PC-9 (cell line): ENCODE results near the gene THY1. TPM values are rescaled to one million over a fixed set of nuclear protein-coding genes. Genes with fewer than 3 reads are reported as not detected.

Experiments used
- BruUV-seq: library from RNA; stranded (reverse); fragments of 400-500 nt; replicated peaks from 2 replicates; lab custom pipeline; 2021; lab: Mats Ljungman, UMichigan
- CTCF ChIA-PET: fragments of 300-600 bp; sonication (Branson Sonifier 250); formaldehyde crosslinking; loops from one replicate; lab custom pipeline; 2022; ENCODE audit warnings: antibody characterized with exemption; lab: Charles Lee
- POLR2A ChIA-PET: fragments of 300-600 bp; sonication (Branson Sonifier 250); formaldehyde crosslinking; loops from one replicate; lab custom pipeline; 2022; ENCODE audit warnings: antibody characterized with exemption; ENCODE audit not compliant: unreplicated experiment; lab: Charles Lee
- DNase-seq, 2 experiments: peaks; one replicate each; pipeline versions ENCODE4 v3.0.0 to v3.0.0-alpha.2; 2015 to 2022; ENCODE audit warnings: mixed read lengths in 1 of 2
- H2AFZ ChIP-seq: fragments of 200-600 bp; sonication (generic); 2 replicates; pipeline ENCODE4 v1.8.1; 2017; ENCODE audit warnings: antibody characterized with exemption
- H3F3A ChIP-seq: fragments of 200-600 bp; sonication (generic); 2 replicates; pipeline ENCODE4 v1.8.1; 2017; ENCODE audit warnings: antibody characterized with exemption, mild to moderate bottlenecking, low read depth; ENCODE audit not compliant: insufficient read depth
- H3K27ac ChIP-seq: fragments of 200-600 bp; sonication (generic); 2 replicates; pipeline ENCODE4 v1.6.1; 2016; ENCODE audit warnings: mixed run types
- H3K27me3 ChIP-seq: fragments of 200-600 bp; sonication (generic); 2 replicates; pipeline ENCODE4 v1.6.1; 2016; ENCODE audit warnings: low read depth, mixed run types; ENCODE audit not compliant: insufficient read depth
- H3K36me3 ChIP-seq: fragments of 200-600 bp; sonication (generic); 2 replicates; pipeline ENCODE4 v1.6.1; 2016; ENCODE audit warnings: low read depth, mixed run types
- H3K4me1 ChIP-seq: fragments of 200-600 bp; sonication (generic); replicated peaks from 2 replicates; pipeline ENCODE4 v1.6.1; 2016; ENCODE audit warnings: mixed run types; ENCODE audit not compliant: insufficient read depth
- H3K4me2 ChIP-seq: fragments of 200-600 bp; sonication (generic); 2 replicates; pipeline ENCODE4 v1.6.1; 2017; ENCODE audit warnings: mixed run types
- H3K4me3 ChIP-seq: fragments of 200-600 bp; sonication (generic); 2 replicates; pipeline ENCODE4 v1.6.1; 2016; ENCODE audit warnings: mixed run types
- H3K79me2 ChIP-seq: fragments of 200-600 bp; sonication (generic); 2 replicates; pipeline ENCODE4 v1.6.1; 2017; ENCODE audit warnings: low read depth, mixed run types
- H3K9me2 ChIP-seq: fragments of 200-600 bp; sonication (generic); 2 replicates; pipeline ENCODE4 v1.8.1; 2017; ENCODE audit warnings: mild to moderate bottlenecking; ENCODE audit not compliant: insufficient read depth
- H3K9me3 ChIP-seq: fragments of 200-600 bp; sonication (generic); 2 replicates; pipeline ENCODE4 v1.8.1; 2016; ENCODE audit warnings: low read depth; ENCODE audit not compliant: insufficient read depth
- H4K20me1 ChIP-seq: fragments of 200-600 bp; sonication (generic); 2 replicates; pipeline ENCODE4 v1.8.1; 2017; ENCODE audit not compliant: insufficient read depth
- EZH2 ChIP-seq: fragments of 200-600 bp; sonication (generic); IDR thresholded peaks from 2 replicates; pipeline ENCODE4 v1.8.0; 2017; ENCODE audit warnings: antibody characterized with exemption, low read depth
- intact Hi-C: fragments of 100-400 bp; cut with micrococcal nuclease; formaldehyde crosslinking; loops from one replicate; pipeline ENCODE4 v1.10.0; 2022; ENCODE audit not compliant: unreplicated experiment
- total RNA-seq: library from RNA; stranded (reverse); gene quantifications from 2 replicates; pipeline ENCODE4 v1.2.3, GENCODE V29; 2021
- TF ChIP-seq, protein P1 (sequence below): fragments of 200-600 bp; sonication (generic); conservative IDR thresholded peaks from 2 replicates; pipeline ENCODE4 v1.6.1; 2017; ENCODE audit warnings: mixed run types, antibody characterized with exemption, mild to moderate bottlenecking, moderate library complexity

THY1 gene
- total RNA-seq, 1 experiment from 2014 or later = not detected

DNA sequence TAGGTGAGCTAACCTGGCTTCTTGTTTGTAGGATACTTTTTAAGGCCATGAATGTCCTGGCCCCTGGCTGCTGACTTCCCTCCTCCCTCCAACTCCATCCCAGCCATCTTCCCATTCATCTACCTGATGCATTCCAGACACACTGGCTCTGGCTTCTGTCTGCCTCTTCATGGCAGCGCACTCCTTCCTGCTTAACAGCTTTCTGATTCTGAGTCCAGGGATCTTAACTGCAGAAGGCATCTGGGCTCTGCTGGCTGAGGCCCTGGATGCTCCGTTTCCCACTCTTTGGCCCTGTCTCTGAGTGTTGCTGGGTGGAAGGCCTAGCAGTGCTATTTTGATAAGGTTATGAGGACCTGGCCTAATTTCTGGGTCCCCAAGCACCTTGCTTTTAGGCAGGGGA, 1.8 kb upstream of the THY1 start:
- intact Hi-C loops = no loop called here
- no peaks in the 10 kb centered on the region for H4K20me1 ChIP-seq
- ChIA-PET POLR2A (no interaction called here), CTCF (no interaction called here)
- no peaks in the 10 kb centered on the region for H3K4me1 ChIP-seq
- H3K36me3 ChIP-seq = no peaks in the 10 kb centered on the region
- H3K27me3 ChIP-seq = no peaks in the 10 kb centered on the region
- BruUV-seq = no TSS peak
- H2AFZ ChIP-seq = no peak overlapping the region
- no peak overlapping the region for H3K4me2 ChIP-seq
- no peaks in the 10 kb centered on the region for H3F3A ChIP-seq
- H3K9me2 ChIP-seq = no peaks in the 10 kb centered on the region
- no peak overlapping the region for H3K4me3 ChIP-seq
- no peak for DNase-seq
- H3K79me2 ChIP-seq = no peaks in the 10 kb centered on the region
- no peaks in the 10 kb centered on the region for H3K9me3 ChIP-seq
- TF ChIP-seq, protein P1, sequence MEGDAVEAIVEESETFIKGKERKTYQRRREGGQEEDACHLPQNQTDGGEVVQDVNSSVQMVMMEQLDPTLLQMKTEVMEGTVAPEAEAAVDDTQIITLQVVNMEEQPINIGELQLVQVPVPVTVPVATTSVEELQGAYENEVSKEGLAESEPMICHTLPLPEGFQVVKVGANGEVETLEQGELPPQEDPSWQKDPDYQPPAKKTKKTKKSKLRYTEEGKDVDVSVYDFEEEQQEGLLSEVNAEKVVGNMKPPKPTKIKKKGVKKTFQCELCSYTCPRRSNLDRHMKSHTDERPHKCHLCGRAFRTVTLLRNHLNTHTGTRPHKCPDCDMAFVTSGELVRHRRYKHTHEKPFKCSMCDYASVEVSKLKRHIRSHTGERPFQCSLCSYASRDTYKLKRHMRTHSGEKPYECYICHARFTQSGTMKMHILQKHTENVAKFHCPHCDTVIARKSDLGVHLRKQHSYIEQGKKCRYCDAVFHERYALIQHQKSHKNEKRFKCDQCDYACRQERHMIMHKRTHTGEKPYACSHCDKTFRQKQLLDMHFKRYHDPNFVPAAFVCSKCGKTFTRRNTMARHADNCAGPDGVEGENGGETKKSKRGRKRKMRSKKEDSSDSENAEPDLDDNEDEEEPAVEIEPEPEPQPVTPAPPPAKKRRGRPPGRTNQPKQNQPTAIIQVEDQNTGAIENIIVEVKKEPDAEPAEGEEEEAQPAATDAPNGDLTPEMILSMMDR = no peak
- no peak for TF ChIP-seq EZH2
- no peak overlapping the region for H3K27ac ChIP-seq

DNA sequence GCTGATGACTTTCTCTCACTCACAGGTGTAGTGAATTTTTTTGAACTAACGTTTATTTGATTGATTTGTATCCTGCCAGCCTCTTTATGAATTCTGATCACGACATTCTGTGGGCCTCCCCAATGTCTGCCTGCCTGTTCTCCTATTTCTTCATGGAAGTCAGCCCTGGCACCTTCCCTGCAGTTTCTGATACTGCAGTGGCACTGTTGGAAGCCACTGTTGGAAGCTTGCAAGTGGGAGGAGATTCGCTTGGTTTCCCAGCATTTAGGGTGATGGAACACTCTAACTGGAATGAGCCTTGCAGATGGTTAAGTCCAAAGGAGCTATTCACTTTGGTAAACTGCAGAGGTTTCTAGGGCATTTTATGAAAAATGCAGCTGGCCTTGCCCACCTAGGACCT, 1.3 kb upstream of the THY1 start:
- Histone ChIP-seq H3K36me3 (no peaks in the 10 kb centered on the region), H3K27ac (no peak overlapping the region), H3K4me2 (no peak overlapping the region), H3K4me1 (no peaks in the 10 kb centered on the region), H3K9me2 (no peaks in the 10 kb centered on the region), H4K20me1 (no peaks in the 10 kb centered on the region), H3F3A (no peaks in the 10 kb centered on the region), H3K4me3 (no peak overlapping the region), H3K79me2 (no peaks in the 10 kb centered on the region), H3K9me3 (no peaks in the 10 kb centered on the region), H3K27me3 (no peaks in the 10 kb centered on the region), H2AFZ (no peak overlapping the region)
- POLR2A ChIA-PET = no interaction called here
- BruUV-seq = no TSS peak
- no peak for DNase-seq
- TF ChIP-seq EZH2 = no peak
- TF ChIP-seq, protein P1 = no peak
- intact Hi-C loops = no loop called here
- CTCF ChIA-PET = no interaction called here

DNA sequence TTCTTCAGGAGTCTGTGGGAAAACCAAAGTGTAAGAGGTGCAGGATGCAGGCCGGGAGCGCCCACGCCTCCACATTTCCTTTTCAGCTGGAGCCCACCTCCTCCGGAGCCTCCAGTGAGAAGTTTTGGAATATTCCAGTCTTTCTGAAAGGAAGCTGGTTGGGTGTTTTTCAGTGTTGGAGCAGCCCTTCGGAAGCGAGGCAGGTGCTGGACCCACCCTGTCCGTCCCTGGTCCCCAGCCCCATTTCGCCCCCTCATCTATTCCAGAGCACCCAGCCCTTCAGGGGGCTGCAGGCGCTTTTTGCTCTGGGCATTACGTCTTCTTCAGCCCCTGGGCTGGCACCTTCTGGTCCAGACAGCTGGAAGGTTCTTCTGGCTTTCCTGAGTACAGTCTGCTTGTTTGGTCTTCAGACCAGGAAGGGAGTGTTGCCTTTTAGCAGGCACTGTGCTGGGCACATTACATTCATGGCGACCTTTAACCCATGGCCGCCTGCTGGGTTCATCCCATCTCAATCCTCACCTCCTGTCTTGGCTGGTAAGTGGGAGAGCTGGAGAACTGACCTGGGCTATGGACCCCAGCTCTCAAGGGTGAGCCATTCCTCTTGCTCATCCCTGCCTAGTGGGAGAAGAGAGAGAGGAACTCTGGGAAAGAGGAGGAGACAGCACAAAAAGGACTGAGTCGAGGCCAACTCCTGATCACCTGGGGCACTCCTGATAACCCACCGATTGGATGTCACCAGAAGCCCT, 710 bp upstream of the THY1 start:
- CTCF ChIA-PET = no interaction called here
- no peak overlapping the region for H3K4me3 ChIP-seq
- no peak overlapping the region for H2AFZ ChIP-seq
- no peaks in the 10 kb centered on the region for H3K9me2 ChIP-seq
- H3K27me3 ChIP-seq = no peaks in the 10 kb centered on the region
- TF ChIP-seq EZH2 = no peak
- H3K4me1 ChIP-seq = no peaks in the 10 kb centered on the region
- no peaks in the 10 kb centered on the region for H4K20me1 ChIP-seq
- H3K4me2 ChIP-seq = no peak overlapping the region
- no peaks in the 10 kb centered on the region for H3K79me2 ChIP-seq
- POLR2A ChIA-PET = no interaction called here
- no peak overlapping the region for H3K27ac ChIP-seq
- no peaks in the 10 kb centered on the region for H3K9me3 ChIP-seq
- no peak for DNase-seq
- no peaks in the 10 kb centered on the region for H3F3A ChIP-seq
- no peaks in the 10 kb centered on the region for H3K36me3 ChIP-seq
- no TSS peak for BruUV-seq
- intact Hi-C loops = no loop called here
